Measurements from ENCODE around the gene ANKRD50.

ANKRD50 gene

DNA sequence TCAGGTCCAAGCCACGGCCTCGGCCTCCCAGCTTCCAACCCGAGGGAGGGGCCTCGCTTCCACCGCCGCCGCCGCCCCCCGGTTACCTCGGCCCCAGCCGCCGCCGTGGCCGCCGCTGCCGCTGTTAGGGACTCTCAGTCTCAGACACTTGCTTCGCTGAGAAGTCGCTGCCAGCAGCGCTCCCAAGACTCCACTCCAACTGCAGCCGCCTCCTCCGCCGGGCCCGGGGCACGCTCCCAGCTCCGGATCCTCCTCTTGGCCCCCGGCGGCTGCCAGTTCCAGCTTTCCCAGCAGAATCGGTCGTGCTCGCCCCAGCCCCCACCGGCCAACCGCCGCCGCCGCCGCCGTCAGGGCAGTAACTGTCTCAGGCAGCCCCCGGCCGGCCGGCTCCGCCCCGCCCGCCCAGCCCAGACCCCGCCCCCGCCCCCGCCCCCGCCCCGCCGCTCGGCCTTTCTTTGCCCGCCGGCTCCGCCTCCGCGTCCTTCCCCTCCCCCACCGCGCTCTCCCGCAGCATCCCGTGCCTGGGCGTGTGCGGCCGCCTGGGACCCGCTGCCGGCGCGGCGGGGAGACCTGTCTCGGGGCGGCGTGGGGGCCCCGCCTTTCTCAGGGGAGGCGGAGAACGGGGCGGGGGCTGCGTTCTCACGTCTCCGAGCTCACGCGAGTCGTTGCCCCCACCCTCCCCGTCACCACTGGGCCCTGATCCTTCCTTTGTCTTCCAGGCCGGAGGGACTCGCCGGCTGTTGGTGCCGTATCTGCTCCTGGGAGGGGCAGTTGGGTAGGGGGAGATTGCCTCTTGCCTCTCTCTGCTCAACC, at the start of gene ANKRD50:
Gene ANKRD50, minus strand, starts transcription at position 361 of the 813 bp plus-strand sequence. CDS start 2,221 bp downstream, outside the sequence.
- H3K79me2 ChIP-seq (ENCODE audit: low read length) = peaks cover 7% of the 10 kb centered on the region; the same call in 1 of the 2 replicates
- H3K4me3 ChIP-seq (ENCODE audit: low read length) = peak within 1 kb of the TSS; percentile 78
- H3K9ac ChIP-seq (ENCODE audit: low read length) = peak within 1 kb of the TSS; percentile 54
- H3K36me3 ChIP-seq (replicated peaks; ENCODE audit: low read depth, low read length) = no peaks in the 10 kb centered on the region
- H4K20me1 ChIP-seq (ENCODE audit: insufficient read depth, low read length) = no peaks in the 10 kb centered on the region
- peak within 1 kb of the TSS; percentile 74 for H2AFZ ChIP-seq (ENCODE audit: low read depth, low read length)
- peak within 1 kb of the TSS; percentile 65 for H3K4me2 ChIP-seq (ENCODE audit: low read length)
- no peaks in the 10 kb centered on the region for H3K27me3 ChIP-seq (ENCODE audit: low read depth, low read length)
- no peaks in the 10 kb centered on the region for H3K9me3 ChIP-seq (ENCODE audit: insufficient read depth, low read length)
- TF ChIP-seq EZH2phosphoT487 (IDR thresholded peaks at IDR 0.05; ENCODE audit: low read depth) = no peak
- TF ChIP-seq, protein P1, sequence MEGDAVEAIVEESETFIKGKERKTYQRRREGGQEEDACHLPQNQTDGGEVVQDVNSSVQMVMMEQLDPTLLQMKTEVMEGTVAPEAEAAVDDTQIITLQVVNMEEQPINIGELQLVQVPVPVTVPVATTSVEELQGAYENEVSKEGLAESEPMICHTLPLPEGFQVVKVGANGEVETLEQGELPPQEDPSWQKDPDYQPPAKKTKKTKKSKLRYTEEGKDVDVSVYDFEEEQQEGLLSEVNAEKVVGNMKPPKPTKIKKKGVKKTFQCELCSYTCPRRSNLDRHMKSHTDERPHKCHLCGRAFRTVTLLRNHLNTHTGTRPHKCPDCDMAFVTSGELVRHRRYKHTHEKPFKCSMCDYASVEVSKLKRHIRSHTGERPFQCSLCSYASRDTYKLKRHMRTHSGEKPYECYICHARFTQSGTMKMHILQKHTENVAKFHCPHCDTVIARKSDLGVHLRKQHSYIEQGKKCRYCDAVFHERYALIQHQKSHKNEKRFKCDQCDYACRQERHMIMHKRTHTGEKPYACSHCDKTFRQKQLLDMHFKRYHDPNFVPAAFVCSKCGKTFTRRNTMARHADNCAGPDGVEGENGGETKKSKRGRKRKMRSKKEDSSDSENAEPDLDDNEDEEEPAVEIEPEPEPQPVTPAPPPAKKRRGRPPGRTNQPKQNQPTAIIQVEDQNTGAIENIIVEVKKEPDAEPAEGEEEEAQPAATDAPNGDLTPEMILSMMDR (IDR thresholded peaks at IDR 0.05; ENCODE audit: low read depth, low read length) = no peak
- no peaks in the 10 kb centered on the region for H3K4me1 ChIP-seq (ENCODE audit: low read length)
- peak within 1 kb of the TSS; percentile 36 for H3K27ac ChIP-seq (ENCODE audit: low read length)

- TF ChIP-seq, protein P1 (IDR thresholded peaks at IDR 0.05; ENCODE audit: low read depth, low read length) = no peak
- Histone ChIP-seq H3K9ac (ENCODE audit: low read length) (no peak overlapping the region), H3K36me3 (replicated peaks; ENCODE audit: low read depth, low read length) (no peaks in the 10 kb centered on the region), H4K20me1 (ENCODE audit: insufficient read depth, low read length) (no peaks in the 10 kb centered on the region), H3K27ac (ENCODE audit: low read length) (no peak overlapping the region), H3K4me2 (ENCODE audit: low read length) (no peak overlapping the region), H3K27me3 (ENCODE audit: low read depth, low read length) (no peaks in the 10 kb centered on the region), H3K9me3 (ENCODE audit: insufficient read depth, low read length) (no peaks in the 10 kb centered on the region), H3K4me3 (ENCODE audit: low read length) (no peak overlapping the region), H3K79me2 (ENCODE audit: low read length) (no peaks in the 10 kb centered on the region), H2AFZ (ENCODE audit: low read depth, low read length) (no peak overlapping the region), H3K4me1 (ENCODE audit: low read length) (no peaks in the 10 kb centered on the region)
Observed at GRCh38 chr4:124757126-124757525, 44.6 kb upstream of the ANKRD50 start.

DNA sequence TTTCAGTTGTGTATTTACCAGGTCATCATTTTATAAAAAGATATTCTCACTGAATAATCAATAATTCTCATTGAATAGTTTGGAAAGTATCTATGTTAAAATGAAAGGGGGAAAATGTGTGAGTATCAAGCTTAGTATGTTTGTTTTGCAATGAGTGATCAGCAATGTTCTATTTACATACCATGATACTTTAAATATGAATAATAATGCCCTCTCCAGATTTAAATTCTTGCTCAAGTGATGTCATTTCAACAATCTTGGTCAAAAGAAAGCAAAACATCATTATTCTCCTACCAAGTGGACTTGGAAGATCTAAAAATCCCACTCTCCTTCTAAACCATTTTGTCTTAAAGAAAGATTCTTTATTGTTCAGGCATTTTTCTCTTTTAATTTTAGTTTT, 42.1 kb upstream of the ANKRD50 start:
- H3K27me3 ChIP-seq (ENCODE audit: low read depth, low read length) = no peaks in the 10 kb centered on the region
- no peaks in the 10 kb centered on the region for H3K9me3 ChIP-seq (ENCODE audit: insufficient read depth, low read length)
- no peak overlapping the region for H3K4me3 ChIP-seq (ENCODE audit: low read length)
- H3K27ac ChIP-seq (ENCODE audit: low read length) = no peak overlapping the region
- H3K79me2 ChIP-seq (ENCODE audit: low read length) = no peaks in the 10 kb centered on the region
- H2AFZ ChIP-seq (ENCODE audit: low read depth, low read length) = no peak overlapping the region
- H3K4me2 ChIP-seq (ENCODE audit: low read length) = no peak overlapping the region
- no peak for TF ChIP-seq EZH2phosphoT487 (IDR thresholded peaks at IDR 0.05; ENCODE audit: low read depth)
- TF ChIP-seq, protein P1 (IDR thresholded peaks at IDR 0.05; ENCODE audit: low read depth, low read length) = no peak
- no peaks in the 10 kb centered on the region for H4K20me1 ChIP-seq (ENCODE audit: insufficient read depth, low read length)
- no peaks in the 10 kb centered on the region for H3K4me1 ChIP-seq (ENCODE audit: low read length)
- no peaks in the 10 kb centered on the region for H3K36me3 ChIP-seq (replicated peaks; ENCODE audit: low read depth, low read length)
- no peak overlapping the region for H3K9ac ChIP-seq (ENCODE audit: low read length)

DNA sequence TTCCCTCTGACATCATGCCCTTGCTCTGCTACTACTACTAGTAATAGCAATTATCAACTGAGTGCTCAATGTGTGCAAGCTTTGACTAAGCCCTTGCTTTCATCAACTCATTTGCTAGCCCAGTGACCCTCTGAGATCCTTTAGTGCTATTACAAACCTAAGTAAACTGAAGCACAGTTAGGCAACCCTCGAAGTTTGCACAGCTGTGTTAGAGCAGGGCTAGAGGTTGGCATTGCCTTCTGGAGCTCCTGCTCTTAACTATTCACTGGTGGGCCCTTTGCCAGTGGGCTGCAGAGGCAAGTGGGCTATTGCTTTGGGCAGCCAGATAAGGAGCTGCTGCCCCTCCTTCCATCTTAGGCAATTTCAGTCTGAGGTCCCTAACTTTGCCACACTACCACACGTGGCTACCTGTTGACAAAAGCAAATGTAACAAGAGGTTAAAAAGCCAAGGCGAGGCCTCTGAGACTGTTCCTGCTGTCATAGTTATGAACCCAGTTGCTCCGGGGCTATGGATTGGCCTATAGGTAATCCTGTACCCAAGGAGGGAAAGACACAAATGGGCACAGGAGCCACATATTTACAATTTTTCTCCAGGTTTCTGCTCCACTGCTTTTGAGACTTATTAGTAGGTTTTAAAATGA, 41.5 kb upstream of the ANKRD50 start:
- H3K36me3 ChIP-seq (replicated peaks; ENCODE audit: low read depth, low read length) = no peaks in the 10 kb centered on the region
- TF ChIP-seq, protein P1 (IDR thresholded peaks at IDR 0.05; ENCODE audit: low read depth, low read length) = no peak
- no peak for TF ChIP-seq EZH2phosphoT487 (IDR thresholded peaks at IDR 0.05; ENCODE audit: low read depth)
- no peaks in the 10 kb centered on the region for H3K27me3 ChIP-seq (ENCODE audit: low read depth, low read length)
- no peaks in the 10 kb centered on the region for H3K4me1 ChIP-seq (ENCODE audit: low read length)
- H3K9me3 ChIP-seq (ENCODE audit: insufficient read depth, low read length) = no peaks in the 10 kb centered on the region
- no peak overlapping the region for H3K4me2 ChIP-seq (ENCODE audit: low read length)
- no peak overlapping the region for H3K9ac ChIP-seq (ENCODE audit: low read length)
- H3K79me2 ChIP-seq (ENCODE audit: low read length) = no peaks in the 10 kb centered on the region
- no peaks in the 10 kb centered on the region for H4K20me1 ChIP-seq (ENCODE audit: insufficient read depth, low read length)
- no peak overlapping the region for H3K4me3 ChIP-seq (ENCODE audit: low read length)
- H3K27ac ChIP-seq (ENCODE audit: low read length) = no peak overlapping the region
- H2AFZ ChIP-seq (ENCODE audit: low read depth, low read length) = no peak overlapping the region

Measured in OCI-LY3 (cell line).